ENCODE data around the gene SLC13A5.
"Not testable (repeated sequence)": the region's sequence is repeated elsewhere in the genome, so short reads cannot be mapped to it uniquely, and the experiment has no call there.

Gene SLC13A5

DNA sequence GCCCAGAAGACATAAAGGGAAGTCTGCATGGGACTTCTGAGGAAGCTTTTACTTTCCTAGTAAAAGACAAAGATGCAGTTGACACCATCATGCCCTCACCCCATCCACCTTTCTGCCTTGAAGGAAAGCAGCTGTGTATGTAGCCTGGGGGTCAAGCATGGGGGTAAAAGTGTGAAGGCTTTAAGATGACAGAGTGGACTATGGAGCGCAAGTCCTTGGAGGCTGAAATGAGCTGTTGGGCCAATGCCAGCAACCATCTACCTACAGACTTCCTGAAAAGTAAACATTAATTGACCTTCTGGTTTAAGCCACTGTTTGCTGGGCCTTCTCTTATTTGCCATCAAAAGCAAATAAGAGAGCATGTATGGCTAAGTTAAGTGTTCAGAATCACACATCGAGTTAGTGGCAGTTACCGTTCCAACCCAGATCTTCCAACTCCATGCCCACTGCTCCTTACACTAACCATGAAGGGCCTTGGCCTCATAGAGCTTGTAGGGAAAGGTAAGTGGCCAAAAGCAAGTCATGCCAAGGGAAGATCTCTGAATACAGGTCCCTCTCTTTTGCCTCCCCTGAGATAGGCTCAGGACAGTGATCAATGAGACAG, 30.0 kb downstream of the SLC13A5 start:
- FAIRE-seq = no peak

DNA sequence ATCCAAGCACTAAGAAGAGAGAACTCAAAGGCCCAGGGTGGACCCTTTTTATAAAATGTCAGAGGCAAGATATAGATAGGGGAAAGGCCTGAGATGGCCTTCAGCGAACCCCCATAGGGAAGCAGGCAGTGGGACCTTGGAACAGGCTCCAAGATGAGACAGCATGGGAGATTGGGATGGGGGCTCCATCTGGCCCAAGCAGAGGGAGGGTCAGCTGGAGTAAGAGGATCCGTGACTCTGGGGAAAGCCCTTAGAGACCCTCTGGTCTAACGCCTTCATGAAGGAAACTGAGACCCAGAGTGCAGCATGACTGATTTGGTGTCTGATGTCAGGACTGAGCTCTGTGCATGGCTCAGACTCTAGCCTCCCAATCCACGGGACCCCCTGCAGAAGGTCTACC, 30.8 kb downstream of the SLC13A5 start:
- FAIRE-seq = no peak

DNA sequence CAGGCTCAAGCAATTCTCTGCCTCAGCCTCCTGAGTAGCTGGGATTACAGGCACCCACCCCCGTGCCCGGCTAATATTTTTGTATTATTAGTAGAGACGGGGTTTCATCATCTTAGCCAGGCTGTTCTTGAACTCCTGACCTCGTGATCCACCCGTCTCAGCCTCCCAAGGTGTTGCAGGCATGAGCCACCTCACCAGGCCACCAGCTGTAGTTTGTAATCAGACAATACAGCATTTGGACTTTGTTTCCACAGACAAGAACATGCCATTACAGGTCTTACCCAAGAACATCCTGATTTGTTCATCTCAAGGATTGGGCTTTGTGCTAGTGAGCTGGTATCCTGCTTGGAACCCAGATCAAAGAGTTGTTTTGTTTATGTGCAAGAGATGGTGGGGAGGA, 31.5 kb downstream of the SLC13A5 start:
- FAIRE-seq = no peak

DNA sequence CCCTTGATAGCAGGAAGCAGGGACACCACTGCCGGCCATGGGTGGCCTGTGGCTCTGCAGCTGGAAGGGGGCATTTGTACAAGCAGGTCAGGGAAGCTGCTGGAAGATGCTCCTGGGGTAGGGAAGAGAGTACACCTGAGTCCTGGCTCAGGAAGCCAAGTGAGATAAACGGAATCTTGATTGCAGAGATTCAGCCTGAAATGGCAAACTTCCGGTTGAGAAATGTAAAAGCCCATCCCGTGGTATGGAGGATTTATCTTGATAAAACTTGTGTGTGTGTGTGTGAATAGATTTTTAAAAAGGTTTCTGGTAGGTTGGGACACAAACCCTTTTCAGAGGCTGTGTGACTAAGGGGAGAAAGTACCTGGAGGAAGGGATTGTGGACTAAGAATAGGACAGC, 32.0 kb downstream of the SLC13A5 start:
- FAIRE-seq = no peak

DNA sequence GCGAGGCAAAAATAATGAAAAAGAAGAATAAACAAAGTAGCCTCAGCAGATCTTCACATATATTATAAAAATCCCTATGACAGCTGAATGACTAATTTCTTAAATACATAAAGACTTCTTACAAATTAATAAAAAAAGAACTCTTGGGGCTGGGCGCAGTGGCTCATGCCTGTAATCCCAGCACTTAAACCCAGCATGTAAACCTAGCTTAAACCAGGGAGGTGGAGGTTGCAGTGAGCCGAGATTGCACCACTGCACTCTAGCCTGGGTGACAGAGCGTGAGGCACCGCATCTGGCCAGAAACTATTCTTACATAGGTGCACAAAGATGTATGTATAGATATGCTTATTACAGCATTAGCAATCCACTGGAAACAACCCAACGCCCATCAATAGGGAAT, 33.9 kb downstream of the SLC13A5 start:
- FAIRE-seq = no peak

DNA sequence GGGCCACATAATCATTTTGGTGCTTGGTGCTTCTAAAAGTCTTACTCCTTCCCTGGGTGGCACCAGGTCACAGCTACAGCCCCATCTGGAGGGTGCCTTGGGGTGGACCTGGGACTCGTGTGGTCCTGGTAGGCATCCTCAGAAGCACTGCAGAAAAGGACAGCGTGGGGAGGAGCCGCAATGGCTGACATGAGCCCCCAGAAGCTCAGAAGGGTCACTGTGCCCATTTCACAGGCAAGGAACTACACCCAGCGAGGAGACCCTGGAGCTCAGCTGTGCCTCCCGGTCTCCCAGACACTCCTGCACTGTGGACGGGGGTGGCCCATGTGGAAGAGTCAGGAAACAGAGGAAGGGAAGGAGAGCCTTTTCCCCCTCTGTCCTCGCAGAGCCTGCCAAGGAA, 35.2 kb downstream of the SLC13A5 start:
- FAIRE-seq = no peak

DNA sequence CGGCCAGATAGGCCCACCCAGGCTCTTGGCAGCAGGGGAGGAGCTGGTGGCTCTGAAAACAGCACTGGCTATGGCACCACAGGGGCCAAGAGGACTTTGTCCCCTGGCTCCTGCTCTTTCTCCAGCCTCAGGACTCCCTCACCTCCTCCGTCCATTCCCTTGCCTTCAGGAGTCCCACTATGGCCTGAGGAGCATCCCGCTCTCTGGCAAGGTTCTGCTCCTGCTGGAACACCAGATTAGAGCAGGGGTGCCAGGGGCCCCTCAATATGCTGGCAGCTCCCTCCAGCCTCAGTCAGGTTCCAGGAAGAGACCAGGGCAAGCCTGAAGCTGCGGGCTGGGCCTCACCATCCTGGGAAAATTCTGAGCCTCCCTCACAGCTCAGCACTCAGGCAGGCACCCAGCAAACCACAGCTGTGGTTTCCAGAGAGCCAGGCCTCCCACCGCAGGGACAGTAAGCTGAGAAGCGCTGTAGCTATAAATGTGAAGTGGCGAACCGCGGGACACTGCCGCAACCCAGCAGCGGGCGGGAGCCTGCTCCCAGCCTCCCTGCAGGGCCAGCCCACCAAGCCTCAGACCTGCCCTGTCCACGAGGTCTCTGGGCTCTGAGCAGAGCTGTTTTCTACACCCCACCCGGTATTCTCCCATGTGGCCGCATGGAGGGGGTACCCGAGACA, 35.9 kb downstream of the SLC13A5 start:
- FAIRE-seq = no peak

DNA sequence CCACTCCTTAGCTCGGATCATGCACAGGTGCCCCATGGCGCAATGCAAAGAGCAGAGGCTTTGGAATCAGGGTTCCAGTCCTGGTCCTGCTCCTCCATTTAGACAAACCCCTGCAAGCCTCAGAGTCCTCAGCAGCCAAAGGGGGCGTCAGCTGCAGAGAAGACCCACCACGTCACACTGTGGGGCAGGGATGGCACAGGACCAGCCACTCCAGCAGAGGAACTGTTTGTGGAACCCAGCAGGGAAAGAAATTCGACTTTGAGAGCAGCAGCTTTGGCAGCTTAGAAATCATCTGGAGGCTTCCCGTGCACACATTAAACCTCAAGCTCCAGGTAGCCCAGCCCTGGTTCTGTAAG, 36.4 kb downstream of the SLC13A5 start:
- no peak for FAIRE-seq

DNA sequence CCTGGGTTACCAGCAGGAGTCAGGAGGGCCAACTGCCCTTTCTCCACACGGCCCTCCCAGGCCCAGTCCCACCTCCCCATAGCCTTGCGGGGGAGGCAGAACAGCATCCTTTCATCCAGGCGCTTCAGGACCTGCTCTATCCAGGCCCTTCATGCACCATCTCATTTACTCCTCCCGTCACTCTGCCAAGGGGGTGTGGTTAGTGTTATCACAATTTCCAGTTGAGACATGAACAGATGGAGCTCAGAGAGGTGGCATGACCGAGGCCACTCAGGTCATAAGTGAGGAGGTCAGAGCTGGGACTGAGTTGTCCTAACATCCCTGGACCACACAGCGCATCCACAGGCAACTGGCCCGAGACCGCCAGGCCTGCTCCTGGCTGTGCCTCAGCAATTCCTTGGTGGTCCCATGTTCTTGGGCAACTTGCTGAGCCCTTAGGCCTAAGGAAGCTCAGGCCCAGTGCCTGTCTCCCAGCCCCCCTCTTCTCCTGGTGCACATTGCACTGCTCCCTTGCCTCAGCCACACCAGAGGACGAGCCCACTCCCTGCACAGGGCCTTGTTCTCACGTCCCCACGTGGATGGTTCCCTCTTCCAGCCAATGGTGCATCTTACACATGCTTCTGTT, 37.9 kb downstream of the SLC13A5 start:
- no peak for FAIRE-seq

DNA sequence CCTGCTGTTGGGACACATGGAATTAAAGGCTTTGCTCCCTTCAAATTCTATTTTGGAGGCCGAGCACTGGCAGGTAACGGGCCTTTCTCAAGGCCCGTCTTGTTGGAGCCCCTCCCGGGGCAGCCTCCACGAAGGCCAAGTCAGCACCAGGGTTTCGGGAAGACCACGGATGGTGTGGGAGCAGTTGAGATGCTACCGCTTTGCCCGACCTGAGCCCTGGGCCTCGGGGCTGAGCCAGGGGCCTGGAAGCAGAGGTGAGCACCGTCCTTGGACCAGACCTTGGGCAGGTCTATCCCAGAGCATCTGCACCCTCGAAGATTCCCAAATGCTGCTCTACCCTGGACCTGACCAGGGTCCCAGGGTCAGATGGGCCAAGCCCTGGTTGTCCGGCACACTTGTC, 38.6 kb downstream of the SLC13A5 start:
- no peak for FAIRE-seq

DNA sequence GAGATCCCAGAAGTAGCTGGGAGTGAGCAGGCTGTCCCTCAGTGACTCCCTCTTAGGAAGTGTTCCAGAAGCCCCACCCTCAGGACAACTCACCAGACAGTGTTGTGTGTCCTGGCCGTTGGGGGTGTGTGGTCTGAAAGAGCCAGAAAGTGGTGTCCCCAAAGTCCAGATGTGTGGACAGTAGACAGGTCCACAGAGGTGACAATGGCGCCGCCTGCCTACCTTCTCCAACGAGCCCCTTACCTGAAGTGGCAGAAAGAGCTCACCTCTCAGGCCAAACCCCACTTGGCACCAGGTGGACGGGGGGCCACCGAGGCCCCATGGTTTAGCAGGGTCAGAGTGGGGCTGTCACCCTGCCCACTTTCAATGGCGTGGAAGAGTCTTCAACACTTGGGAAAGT, 41.7 kb downstream of the SLC13A5 start:
- no peak for FAIRE-seq

DNA sequence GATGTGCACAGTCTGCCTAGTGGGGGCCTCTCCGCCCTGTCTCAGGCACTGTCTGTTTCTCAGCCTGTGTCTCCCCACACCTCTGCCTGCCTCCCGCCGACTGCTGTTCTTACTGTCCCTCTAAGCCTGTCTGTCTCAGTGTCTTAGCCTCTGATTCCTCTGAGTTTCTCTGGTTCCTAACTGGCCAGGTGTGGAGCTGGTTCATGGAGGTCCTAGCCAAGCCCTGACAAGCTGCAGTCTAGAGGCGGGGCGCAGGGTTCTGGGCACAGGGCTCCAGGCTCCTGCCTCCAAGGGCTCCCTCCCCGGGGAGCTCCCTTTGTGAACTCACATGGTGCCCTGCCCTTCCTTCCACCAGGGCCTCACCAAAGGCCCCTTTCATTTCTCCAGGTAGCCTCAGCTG, 42.2 kb downstream of the SLC13A5 start:
- FAIRE-seq = no peak

DNA sequence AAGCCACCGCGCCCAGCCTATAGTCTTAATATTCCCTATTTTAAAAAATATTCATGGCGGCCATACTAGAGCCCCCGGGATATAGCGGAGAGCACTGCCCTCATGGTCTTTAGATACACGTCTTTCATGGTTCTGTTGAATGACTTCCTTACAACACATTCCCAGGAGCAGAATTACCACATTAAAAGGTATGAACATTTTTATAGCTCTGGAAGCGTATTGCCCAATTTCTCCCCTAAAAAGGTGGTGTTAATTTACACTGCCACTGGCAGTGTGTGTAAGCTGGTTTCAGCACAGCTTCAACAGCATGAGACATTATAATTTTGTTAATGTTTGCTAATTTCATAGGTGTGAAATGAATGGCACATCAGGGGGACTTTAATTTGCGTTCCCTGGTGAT, 42.6 kb downstream of the SLC13A5 start:
- FAIRE-seq = no peak

DNA sequence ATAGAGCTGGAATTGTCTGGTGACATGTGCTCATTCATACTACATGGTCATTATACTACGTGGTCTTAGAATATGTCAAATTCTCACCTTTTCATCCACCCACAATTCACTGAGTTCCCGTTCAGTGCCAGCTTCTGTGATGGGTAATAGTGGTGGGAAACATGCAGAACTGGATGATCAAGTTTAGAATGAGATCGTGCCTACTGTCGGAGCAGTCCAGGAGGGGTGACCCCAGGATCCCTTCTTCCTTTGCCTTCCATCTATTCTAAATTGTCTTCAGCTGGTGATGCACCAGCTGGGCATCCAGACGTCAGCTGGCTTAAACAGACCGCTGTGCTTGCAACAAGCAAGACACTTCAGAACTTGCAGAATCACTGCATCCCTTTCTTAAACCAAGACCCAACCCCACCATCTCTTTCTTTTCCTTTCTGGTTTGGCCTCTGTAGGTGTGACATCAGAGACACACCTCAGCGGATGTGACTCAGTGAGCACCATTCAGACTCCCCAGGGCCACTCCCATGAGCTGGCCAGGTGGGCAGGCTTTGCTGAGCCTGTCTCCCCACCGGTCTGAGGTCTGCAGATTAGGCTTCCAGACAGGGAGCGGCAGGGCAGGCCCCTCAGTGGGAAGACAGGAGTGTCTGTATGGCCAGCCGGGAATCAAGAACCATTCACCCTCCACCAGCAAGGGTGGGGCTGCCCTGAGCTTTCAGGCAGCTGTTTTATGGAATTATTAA, 43.5 kb downstream of the SLC13A5 start:
- no peak for FAIRE-seq

DNA sequence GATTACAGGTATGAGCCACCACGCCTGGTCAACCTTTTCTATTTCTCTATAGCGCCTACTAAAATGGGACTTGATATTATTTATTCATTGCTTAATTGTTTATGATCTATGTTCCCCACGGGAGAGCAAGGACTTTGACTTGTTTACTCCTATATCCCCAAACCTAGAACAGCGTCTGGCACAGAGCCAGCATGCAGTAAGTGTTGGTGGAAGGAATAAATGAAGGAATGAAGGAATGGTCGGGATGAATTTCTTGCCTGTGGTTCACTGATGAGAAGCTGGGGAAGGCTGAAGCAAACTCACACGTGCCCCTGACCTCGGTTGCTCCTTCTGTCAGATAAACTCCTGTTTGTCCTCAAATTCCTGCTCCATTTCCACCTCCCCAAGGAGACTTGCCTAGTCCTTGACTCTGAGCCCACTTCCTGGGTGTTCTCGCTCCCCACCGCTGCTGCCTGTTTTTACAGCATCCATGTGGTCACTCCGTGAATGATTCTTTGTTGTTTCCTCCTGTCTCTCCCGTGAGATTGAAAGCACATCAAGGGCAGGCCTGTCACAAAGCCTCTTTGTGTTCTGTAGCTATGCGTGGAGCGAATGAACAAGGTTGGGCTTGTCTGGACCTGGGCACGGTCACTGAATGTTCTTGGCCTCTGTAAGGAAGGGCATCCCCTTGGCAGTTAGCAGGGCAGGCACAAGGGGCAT, 44.3 kb downstream of the SLC13A5 start:
- FAIRE-seq = no peak

DNA sequence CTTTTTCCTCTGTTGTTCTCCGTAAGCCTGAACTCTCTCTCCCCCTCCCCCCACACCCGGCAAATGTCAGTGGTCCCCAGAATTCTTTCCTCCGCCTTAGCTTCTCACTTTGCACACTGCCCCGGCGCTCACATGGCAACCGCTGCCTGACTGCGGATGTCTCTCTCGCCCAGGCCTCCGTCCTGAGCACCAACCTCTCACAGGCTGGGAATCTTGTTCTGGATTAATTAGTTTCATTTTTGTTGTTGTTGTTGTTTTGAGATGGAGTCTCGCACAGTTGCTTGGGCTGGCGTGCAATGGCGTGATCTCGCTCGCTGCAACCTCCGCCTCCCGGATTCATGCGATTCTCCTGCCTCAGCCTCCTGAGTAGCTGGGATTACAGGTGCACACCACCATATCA, 45.0 kb downstream of the SLC13A5 start:
- no peak for FAIRE-seq

DNA sequence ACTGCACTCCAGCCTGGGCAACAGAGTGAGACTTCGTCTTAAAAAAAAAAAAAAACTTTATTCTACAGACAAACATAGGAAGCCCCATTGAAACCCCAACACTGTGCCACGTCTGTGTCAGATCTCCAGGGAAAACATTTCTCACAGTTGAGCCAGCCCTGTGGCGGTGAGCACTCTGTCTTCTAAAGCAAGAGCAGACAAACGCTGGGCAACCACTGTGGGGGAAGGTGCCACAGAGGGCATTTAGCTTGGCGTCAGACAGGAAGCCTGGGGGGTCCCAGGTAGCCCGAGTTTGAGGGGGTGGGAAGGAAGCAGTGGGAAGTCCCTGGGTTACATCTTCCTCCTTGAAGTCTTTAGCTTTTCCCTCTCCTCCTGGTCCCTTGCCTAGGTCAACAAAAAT, 45.7 kb downstream of the SLC13A5 start:
- FAIRE-seq = no peak

DNA sequence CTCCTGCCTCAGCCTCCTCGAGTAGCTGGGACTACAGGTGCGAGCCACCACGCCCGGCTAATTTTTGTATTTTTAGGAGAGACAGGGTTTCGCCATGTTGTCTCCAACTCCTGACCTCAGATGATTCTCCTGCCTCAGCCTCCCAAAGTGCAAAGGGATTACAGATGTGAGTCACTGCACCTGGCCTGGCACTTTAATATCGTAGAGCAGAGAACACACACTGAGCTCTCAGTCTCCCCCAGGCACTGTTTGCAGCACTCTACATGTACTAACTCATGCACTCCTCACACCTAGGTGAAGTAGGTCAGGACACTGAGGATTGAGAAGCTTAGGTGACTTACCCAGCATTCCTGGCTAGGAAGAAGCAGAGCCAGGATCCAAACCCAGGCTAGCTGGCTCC, 46.6 kb downstream of the SLC13A5 start:
- no peak for FAIRE-seq

DNA sequence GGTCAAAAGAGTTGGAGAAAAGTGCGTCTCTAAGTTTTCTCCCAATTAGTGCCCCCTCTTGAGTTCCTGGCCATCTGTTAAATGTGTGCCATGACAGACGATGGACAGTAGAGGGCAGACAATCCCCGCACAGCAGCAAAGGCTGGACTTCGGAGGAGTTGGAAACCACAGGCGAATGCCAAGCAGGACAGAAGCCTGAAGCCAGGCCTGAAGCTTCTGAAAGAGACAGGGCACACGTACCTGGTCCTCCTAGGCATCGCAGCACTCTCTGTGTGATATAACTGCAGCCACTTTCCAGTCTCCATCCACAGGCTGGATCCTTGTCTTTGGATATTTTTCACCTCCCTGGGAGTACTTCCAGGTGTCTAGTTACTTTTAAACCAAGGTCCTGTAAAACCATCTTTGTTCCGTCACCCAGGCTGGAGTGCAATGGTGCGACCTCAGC, 47.1 kb downstream of the SLC13A5 start:
- peak; percentile 9 for FAIRE-seq

DNA sequence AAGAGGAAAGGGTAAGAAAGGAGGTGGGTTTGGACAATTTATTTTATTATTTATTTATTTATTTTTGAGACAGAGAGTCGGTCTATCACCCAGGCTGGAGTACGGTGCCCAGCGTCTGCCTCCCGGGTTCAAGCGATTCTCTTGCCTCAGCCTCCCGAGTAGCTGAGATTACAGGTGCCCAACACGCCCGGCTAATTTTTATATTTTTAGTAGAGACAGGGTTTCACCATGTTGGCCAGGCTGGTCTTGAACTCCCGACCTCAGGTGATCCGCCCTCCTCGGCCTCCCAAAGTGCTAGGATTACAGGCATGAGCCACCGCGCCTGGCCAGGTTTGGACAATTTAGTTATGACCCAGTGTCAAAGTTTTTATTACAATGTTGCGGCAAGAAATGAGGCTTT, 50.0 kb downstream of the SLC13A5 start:
- FAIRE-seq = not testable (repeated sequence)

DNA sequence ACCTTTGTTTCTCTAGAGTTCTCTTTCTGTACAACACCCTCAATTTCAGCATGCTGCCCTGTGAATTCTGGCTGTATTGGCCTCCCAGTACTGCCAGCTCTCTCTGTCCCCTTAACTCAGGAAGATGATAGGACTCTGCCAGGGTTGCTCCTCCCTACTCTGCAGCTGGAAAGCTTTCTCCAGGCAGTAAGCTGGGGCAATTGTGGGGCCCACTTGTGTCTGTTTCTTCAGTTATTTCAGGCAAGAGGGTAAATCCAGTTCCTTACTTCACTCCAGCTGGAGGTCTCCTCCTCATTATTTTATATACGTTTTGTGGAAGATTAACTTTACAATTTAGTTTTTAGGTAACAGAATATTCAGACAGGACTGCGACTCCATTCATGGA, 51.7 kb downstream of the SLC13A5 start:
- no peak for FAIRE-seq

DNA sequence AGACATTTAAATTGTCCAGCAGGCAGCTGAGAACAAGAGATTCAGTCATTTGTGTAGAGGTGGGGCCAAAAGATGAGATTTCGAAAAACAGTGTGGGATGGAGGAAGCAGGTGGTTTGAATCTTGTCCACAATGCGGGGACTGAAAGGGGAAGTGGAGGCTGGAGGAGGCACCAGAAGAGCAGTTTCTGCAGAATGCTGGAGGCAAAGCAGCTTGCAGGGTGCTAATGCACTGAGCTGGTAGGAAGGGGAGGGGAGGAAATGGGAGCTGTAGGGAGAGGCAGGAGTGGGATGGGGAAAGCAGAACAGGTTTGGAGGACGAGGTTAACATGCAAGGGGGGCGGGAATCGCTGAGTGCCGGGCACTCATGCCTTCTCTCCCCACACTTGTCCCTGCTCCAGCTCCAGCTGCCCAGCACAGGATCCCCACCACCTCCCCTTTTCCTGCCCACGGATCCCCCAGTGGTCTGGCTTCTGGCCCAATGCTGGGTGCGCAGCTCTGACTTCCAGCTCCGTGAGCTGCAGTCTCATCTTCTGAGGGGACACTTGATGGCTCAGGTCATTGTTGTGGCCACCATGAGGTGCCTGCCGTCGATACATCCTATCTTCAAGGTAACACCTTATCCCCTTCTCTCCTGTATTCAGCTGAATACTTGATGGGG, 52.2 kb downstream of the SLC13A5 start:
- no peak for FAIRE-seq

DNA sequence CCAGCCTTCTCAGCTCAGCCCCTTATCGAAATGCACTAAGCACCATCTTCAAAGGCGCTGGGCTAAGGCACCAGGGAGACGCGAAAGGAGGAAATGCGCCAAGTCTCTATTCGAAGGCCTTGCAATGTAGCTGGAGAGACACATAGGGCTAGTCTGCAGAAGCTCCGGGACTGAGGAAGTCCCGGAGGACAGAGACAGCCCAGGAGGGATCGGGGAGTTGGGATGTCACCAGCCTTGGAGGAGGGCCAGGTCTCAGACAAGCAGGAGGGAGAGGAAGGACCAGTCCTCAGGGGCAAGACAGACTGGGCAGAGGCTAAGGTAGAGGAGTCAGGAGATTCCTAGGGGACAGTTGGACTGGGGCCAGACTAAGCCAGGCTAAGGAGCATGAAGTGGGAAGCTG, 53.1 kb downstream of the SLC13A5 start:
- FAIRE-seq = no peak
